ENCODE results near the gene OR6K6.

The OR6K6 gene

GRCh38 chr1:158799689-158800088 is 45.2 kb downstream of the OR6K6 start:
- no peak for DNase-seq (ENCODE audit: low read depth, low spot score)
- H3K27ac ChIP-seq = no peak overlapping the region

- no peak for DNase-seq (ENCODE audit: low read depth, low spot score)
- H3K27ac ChIP-seq = no peak overlapping the region
Measured at GRCh38 chr1:158800526-158800925, 46.0 kb downstream of the OR6K6 start.

- no peak overlapping the region for H3K27ac ChIP-seq
- no peak for DNase-seq (ENCODE audit: low read depth, low spot score)
Measured at GRCh38 chr1:158801396-158801795, 46.9 kb downstream of the OR6K6 start.

GRCh38 chr1:158803678-158804077 is 49.2 kb downstream of the OR6K6 start:
- H3K27ac ChIP-seq = no peak overlapping the region
- no peak for DNase-seq (ENCODE audit: low read depth, low spot score)

All from epithelial cell of prostate (primary cell).